Endometrial microvascular endothelial cells (primary cell): ENCODE data around the gene INTS7. TPM values are rescaled to one million over a fixed set of nuclear protein-coding genes. Genes with fewer than 3 reads are reported as not detected.
"Not testable (repeated sequence)": the region's sequence is repeated elsewhere in the genome, so short reads cannot be mapped to it uniquely, and the experiment has no call there.

Experiments used
- in situ Hi-C: cut with HindIII; loops from 2 replicates; pipeline ENCODE4 v1.10.0; 2017; ENCODE audit warnings: low sequenced_read_pairs, low pct_unique_long_range_greater_than_20kb; ENCODE audit errors: inconsistent ontology term
- total RNA-seq: library from RNA; depleted of rRNA; stranded (reverse); fragments of >200 nt; gene quantifications from one replicate; pipeline ENCODE4 v1.2.3, GENCODE V29; 2015; ENCODE audit errors: inconsistent ontology term

Gene INTS7
- total RNA-seq, 1 donor from 2014 or later: 19.4 TPM

DNA sequence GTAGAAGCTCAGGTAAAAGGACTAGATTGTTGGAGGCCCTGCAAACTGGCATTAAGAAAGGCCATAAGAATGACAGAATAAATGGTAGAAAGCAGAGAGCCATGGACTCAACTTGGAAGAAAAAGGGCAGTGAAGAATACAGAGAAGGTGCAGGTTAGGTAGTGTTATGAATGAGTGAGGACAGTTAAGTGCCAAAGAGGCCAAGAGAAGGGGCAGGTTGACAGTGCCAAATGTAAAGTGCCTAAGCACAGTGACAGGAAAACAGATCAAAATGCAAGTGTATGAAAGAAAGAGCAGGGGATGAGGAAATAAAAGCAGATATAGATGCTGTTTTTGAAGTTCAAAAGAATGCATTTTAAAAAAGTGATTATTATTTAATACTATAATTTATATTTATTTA lies 43.7 kb downstream of the INTS7 start:
- in situ Hi-C loops: no loop called here

DNA sequence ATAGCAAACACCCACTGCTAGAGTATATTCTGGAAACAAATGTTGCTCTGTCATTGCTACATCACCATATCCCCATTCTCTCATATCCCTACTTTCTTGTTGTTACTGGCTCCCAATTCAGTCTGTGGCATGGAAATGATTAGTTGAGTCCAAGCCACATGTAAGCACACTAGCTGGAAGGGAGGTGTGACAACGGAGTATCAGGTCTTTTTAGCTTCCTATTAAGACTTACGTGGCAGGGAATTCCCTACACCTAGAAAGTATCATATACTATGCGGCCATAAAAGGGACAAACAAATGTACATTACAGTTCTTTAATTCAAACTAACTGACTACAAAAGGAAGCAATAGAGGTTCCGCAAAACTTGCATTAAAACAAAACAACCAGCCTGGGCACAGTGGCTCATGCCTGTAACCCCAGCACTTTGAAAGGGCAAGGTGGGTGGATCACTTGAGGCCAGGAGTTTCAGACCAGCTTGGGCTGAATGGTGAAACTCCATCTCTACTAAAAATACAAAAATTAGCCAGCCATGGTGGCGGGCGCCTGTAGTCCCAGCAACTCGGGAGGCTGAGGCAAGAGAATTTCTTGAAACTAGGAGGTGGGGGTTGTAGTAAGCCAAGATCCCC lies 48.6 kb downstream of the INTS7 start:
- in situ Hi-C loops: no loop called here

DNA sequence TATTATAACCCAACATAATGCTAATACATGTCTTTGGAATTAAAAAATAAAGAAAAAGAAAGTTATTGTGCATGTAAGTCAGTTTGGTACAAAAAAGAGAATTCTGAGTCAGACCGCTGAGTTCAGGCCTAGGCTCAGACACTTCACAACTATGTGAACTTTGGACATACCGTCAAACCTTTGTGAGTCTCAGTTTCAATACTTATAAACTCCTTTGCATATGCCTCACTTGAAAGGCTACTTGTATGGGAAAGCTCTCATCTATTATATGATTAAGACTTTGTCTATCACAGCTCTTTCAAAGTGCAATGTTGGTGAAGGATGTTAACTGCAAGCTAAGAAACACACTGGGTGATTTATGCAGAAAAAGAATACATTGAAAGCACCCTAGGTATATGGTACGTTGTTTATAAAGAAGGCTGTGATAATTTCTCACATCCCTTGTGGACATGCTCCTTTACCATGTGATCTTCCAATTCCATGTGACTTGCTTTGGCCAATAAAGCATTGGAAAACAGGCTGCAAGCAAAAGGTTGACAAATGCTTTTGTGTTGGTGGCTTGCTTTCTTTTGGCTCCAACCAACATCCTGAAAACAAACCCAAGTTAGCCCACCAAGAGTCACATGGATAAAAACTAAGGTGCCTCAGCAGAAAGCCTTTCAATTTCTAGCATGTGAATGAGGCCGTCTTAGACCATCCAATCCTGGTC lies 49.6 kb downstream of the INTS7 start:
- in situ Hi-C loops: no loop called here

DNA sequence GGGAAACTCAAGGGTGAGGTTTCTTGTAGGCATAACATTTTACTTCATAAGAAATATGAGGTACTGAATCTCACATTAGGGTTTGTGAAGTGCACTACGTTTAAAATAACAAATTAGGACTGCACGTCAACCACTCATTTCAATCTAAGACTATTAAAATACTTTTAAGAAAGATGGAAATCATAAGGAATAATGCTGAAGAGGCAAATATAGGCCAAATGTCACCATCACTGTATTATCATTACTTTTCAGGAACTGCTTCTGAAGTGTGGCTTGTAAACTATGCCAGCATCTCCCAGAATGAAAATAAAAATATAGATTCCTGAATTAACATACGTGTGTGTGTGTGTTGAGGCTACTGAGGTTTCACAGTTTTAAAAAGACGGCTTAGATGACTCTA lies 56.8 kb downstream of the INTS7 start:
- in situ Hi-C loops: no loop called here

DNA sequence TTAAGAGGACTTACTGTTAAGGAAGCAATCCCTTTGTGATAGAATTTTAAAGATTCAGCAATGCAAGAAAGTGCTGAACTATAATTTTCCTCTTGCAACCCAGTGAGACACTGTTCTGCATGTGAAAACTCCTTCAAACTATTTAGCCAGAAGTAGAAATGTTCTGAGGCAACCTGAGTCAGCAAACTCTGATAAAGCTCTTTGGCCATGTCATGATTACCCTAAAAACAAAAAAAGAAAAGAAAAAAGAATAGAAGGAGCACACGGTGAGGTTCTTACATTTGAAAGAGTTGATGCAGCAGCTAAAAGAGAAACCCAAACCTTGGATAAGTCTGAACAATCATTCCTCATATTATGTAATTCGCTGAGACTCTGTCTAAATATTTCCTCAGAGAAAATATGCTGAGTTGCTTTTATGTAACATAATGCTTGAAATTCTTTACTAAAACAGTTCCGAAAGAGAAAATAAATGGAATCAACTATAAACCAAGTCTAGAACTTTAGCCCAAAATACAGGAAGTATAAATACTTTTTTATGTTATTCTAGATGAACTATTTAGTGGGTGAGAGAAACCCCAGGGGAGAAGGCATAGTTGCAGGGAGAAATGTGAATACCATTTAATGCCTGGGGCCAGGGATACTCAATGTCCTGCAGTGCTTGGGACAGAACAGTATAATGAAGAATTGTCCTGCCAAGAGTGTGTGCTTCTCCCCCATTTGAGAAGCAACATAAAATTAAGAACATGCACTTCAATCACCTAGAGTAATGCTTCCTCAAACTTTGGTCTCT lies 60.0 kb downstream of the INTS7 start:
- in situ Hi-C loops: no loop called here

DNA sequence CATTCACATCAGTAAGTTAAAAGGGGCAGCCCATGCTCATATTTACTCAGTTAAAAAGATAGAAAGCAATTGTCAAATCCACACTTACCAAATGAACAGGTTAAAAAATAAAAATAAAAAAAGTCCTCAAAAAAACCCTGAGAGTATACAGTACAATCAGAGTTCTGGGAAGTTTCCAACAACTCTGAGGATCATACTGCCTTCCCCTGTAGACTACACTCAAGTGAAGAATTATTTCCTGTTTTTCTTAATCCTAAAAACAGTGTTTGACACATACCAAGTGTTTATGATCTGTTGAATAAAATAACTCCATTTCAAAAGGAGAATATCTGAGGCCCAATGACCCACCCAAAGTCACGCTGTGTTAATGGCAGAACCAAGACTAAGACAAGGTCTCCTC lies 61.8 kb downstream of the INTS7 start:
- in situ Hi-C loops: no loop called here

DNA sequence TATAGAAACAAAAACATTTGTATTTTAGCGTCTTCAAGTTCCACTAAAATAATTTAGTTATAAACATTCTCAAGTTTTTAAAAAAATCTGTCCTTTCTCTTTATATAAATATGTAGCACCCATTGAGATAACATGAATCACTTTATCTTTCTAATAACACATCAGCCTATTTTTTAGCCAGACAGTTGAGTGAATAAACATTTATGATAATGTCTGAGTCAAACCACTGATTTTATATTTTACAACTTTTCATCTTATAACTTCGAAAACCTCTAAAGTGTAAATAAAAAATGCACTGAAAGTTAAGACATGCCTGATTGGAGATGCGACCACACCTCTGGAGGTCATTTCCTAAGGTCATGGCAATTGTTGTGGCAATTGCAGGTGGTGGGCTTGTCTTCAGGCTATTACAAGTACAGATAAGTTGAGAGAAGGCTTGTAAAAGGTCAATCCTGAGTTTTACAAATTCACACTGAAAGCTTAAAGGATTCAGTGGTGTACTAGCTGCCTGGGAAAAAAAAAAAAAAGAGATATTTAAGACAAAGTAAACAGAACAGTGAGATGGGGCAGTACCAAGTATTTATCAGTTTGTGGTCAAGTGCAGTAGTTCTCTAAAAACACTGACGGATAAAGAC lies 67.0 kb downstream of the INTS7 start:
- in situ Hi-C loops: no loop called here

DNA sequence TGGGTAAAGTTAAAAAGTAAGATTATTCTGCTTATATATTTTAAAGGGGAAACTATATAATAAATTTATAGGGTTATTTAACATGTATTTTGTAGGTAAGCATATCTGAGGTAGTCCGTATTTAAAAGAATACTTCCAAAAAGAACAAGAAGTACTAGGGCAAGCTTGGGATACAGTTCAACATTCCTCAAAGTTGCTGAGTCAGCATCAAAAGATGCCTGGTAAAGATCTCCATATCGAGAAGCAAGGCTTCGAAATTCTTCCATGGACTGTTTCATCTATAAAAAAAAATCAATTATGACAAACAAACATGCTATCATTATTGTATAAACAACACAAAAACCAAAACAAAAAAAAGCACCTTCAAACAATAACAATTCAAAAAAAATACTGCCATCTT lies 67.7 kb downstream of the INTS7 start:
- in situ Hi-C loops: no loop called here

DNA sequence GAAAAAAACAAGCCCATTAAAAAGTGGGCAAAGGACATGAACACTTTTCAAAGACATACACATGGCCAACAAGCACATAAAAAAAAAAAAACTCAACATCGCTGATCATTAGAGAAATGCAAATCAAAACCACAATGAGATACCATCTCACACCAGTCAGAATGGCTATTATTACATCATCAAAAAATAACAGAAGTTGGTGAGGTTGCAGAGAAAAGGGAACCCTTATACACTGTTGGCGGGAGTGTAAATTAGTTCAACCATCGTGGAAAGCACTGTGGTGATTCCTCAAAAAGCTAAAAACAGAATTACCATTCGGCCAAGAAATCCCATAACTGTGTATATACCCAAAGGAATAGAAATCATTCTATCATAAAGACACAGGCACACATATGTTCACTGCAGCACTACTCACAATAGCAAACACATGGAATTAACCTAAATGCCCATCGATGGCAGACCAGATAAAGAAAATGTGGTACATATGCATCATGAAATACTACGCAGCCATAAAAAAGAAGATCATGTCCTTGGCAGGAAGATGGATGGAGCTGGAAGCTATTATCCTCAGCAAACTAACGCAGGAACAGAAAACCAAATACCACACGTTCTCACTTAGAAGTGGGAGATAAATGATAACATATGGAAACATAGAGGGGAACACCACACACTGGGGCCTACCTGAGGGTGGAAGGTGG lies 70.1 kb downstream of the INTS7 start:
- in situ Hi-C loops: no loop called here

DNA sequence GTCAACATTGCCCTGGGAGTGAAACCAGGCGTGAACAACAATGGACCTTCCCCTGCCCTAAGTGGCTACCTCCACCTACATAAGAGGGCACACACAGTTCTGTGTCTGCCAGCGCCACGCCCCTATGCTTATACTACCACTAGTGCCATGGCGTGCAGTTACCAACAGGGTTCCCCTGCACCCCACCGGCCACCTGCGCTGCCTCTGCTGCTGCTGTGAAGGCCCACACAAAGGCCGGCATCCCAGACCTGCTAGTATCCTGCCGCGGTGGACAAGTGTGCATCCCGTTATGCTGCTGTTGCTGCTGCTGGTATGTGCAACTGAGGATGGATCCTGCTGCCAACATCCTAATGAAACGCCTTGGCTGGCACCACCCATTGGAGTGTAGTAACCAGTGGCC lies 75.7 kb downstream of the INTS7 start:
- in situ Hi-C loops: no loop called here

DNA sequence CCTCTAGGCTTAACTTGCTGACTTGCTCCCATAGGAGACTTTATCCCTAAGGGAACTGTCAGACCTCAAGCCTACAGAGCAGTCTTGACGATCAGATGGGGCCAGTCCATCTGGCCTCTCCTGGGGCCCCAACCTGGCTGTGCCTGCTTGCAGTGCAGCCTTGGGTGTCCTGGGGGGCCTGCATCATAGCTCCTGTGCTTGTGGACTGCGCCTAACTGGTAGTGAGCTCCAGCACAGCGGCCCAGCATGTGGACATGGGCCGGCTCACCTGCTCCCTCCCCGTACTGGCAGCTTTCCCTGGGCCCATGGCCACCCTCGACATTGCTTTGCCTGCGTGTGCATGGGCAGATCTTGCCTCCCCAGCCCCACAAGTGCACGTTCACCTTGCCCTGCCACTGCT lies 76.1 kb downstream of the INTS7 start:
- in situ Hi-C loops: no loop called here

DNA sequence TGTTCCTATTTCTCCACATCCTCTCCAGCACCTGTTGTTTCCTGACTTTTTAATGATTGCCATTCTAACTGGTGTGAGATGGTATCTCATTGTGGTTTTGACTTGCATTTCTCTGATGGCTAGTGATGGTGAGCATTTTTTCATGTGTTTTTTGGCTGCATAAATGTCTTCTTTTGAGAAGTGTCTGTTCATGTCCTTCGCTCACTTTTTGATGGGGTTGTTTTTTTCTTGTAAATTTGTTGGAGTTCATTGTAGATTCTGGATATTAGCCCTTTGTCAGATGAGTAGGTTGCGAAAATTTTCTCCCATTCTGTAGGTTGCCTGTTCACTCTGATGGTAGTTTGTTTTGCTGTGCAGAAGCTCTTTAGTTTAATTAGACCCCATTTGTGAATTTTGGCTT lies 81.3 kb downstream of the INTS7 start:
- in situ Hi-C loops: not testable (repeated sequence)

DNA sequence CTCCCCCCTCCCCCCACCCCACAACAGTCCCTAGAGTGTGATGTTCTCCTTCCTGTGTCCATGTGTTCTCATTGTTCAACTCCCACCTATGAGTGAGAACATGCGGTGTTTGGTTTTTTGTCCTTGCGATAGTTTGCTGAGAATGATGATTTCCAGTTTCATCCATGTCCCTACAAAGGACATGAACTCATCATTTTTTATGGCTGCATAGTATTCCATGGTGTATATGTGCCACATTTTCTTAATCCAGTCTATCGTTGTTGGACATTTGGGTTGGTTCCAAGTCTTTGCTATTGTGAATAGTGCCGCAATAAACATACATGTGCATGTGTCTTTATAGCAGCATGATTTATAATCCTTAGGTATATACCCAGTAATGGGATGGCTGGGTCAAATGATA lies 81.8 kb downstream of the INTS7 start:
- in situ Hi-C loops: not testable (repeated sequence)

DNA sequence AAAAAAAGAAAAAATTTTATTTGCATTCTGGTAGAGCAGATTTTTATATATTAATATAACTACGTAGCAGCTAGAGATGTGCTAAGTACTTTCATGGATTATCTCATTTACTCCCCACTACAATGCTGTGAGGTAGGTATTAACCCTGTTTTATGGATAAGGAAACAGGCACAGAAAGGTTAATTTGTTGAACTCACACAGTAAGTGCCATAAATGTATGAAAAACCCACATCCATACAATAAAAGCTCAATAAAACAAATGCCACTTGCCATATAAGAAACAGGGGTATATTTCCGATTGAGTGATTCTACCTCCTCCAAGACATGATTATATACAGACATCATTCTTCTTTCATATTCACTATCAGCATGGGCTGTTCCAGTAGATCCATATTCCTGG lies 83.1 kb downstream of the INTS7 start:
- in situ Hi-C loops: no loop called here

DNA sequence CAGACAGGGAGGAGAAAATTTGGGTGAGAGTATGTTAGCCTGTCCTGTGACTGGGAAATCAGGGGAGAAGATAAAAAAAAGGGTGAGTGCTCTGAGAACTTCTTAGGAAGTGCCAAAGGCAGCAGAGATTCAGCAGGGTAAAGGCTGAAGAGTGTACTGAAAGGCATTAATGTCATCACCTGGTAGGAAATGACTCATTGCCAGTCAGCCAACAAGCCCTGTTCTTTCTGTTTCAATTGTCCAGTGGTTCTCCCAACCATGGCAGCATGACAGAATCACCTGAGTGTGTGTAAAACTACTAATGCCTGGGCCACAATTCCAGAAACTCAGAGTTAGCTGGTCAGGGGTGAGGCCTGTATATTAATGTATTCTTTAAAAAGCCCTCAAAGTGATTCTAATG lies 83.5 kb downstream of the INTS7 start:
- in situ Hi-C loops: no loop called here

DNA sequence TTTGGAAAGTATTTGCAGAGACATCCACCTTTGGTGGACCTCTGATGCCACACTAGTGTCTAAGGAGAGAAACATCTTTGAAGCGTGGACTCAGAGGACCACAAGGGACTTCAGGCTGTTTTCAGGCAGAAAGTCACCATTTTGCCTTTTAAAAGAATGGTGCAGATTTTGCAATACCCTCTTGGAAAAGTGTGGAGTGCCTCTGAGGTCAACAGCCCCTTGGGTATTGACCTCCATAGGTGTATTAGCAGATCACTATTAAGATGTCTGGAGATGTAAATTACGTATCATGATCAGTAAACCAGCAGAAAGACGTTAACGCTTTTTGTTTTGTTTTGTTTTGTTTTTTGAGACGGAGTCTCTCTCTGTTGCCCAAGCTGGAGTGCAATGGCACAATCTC lies 87.0 kb downstream of the INTS7 start:
- in situ Hi-C loops: no loop called here

DNA sequence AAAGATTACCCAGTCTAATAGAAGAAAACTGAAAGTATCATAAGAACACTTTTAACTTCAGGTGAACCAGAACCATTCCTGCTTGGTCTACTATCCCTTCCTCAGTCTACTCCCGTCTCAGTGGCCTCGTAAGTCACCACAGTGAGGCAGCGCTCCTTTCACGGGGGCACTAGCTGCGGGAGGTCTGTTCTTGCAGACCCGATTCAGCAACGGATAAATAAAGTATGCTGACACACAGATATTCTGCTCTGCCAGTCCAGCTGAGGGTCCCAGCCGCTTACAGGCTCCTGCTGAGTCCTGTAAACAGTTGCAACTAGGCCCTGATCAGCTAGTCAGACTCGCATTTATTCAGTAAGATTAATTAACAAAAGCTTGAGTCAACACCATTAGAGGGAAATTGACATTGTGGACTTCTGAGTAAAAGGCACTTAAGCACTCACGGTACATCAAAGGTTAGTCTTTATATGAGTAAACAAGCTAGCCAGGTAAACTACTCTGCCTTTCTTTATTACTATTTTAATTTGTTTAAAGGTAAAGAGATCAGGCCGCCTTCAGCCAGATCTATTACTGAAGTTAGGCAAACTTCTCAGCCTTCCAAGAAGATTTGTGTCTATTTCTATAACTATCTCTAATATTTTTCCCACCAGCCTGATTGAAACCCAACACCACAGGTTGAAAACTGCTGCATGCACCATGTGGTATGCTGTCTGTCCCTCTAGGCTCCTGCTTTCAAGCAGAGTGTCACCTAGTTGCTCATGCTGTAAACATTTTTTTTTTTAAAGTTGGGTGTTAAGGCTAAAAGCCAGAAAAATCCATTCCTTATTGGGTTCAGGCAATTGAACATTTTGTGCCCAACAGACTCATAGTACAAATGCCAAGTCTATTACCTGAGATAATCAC lies 87.7 kb downstream of the INTS7 start:
- in situ Hi-C loops: no loop called here
